Measurements from ENCODE around the gene PPP1R14D.

- TF ChIP-seq EZH2 (IDR thresholded peaks at IDR 0.05; ENCODE audit: insufficient read depth, poor library complexity, severe bottlenecking) (no peak), EZH2phosphoT487 (IDR thresholded peaks at IDR 0.05; ENCODE audit: insufficient read depth, low read depth) (no peak)
Measured at GRCh38 chr15:40857601-40858341, 29.3 kb upstream of the PPP1R14D start.

Data from GM23248 (cell line).